Endothelial cell of umbilical vein (primary cell): Measurements from ENCODE around the gene ZNF385B. TPM values are rescaled to one million over a fixed set of nuclear protein-coding genes. Genes with fewer than 3 reads are reported as not detected.

Experiments
- BruUV-seq: library from RNA; stranded (reverse); fragments of 400-500 nt; replicated peaks from 2 replicates; lab custom pipeline; 2021; lab: Mats Ljungman, UMichigan
- CTCF ChIA-PET: fragments of 300-600, 350-600 bp; sonication (Branson Sonifier 250); formaldehyde crosslinking; loops from one replicate; lab custom pipeline; 2021; ENCODE audit warnings: antibody characterized with exemption, inconsistent platforms; lab: Charles Lee
- POLR2A ChIA-PET: fragments of 300-600, 350-600 bp; sonication (Branson Sonifier 250); formaldehyde crosslinking; loops from one replicate; lab custom pipeline; 2021; ENCODE audit warnings: antibody characterized with exemption, inconsistent platforms; lab: Charles Lee
- DNase-seq: peaks from one replicate; pipeline ENCODE4 v3.0.0-alpha.2; 2011; ENCODE audit warnings: low read depth, low spot score
- FAIRE-seq: peaks from 2 replicates; lab custom pipeline; 2011; peaks lifted over from hg19 to GRCh38; lab: Jason Lieb, UNC
- H2AFZ ChIP-seq: 2 replicates; pipeline ENCODE4 v1.6.0; 2012; ENCODE audit warnings: low read depth, low read length, control low read depth, inconsistent platforms
- H3K27ac ChIP-seq: 2 replicates; pipeline ENCODE4 v1.5.1; 2011; ENCODE audit warnings: low read depth, mild to moderate bottlenecking, control low read depth, low read length, moderate library complexity; ENCODE audit not compliant: insufficient read depth
- H3K27me3 ChIP-seq, 2 experiments: 2 replicates each; pipeline versions ENCODE4 v1.6.0 to v1.6.1; 2011; ENCODE audit warnings: low read length in 2 of 2, mixed read lengths in 1 of 2; ENCODE audit not compliant: control insufficient read depth in 2 of 2, insufficient read depth in 2 of 2
- H3K36me3 ChIP-seq, 2 experiments: 2 replicates in 1 of 2; 3 replicates in 1 of 2; pipeline ENCODE4 v1.5.1; 2011; ENCODE audit warnings: low read length in 2 of 2, mild to moderate bottlenecking in 1 of 2, moderate library complexity in 1 of 2; ENCODE audit not compliant: control insufficient read depth in 2 of 2, insufficient read depth in 2 of 2; ENCODE audit errors: extremely low read depth in 1 of 2
- H3K4me1 ChIP-seq: 3 replicates; pipeline ENCODE4 v1.5.1; 2011; ENCODE audit warnings: mild to moderate bottlenecking, low read length; ENCODE audit not compliant: control insufficient read depth, insufficient read depth; ENCODE audit errors: extremely low read depth
- H3K4me2 ChIP-seq: 2 replicates; pipeline ENCODE4 v1.6.1; 2011; ENCODE audit warnings: low read length, control low read depth, mixed read lengths; ENCODE audit not compliant: insufficient read depth
- H3K4me3 ChIP-seq, 3 experiments: fragments of 200-600 bp in 1 of 3; sonication (generic), shearing (Covaris generic) in 1 of 3; replicated peaks in 1 of 3; 2 replicates each; pipeline ENCODE4 v1.5.1; 2011 to 2016; ENCODE audit warnings: control low read depth in 3 of 3, low read length in 3 of 3, mild to moderate bottlenecking in 2 of 3, inconsistent platforms in 1 of 3, low read depth in 1 of 3, moderate library complexity in 1 of 3; ENCODE audit not compliant: insufficient read depth in 1 of 3
- H3K79me2 ChIP-seq: 2 replicates; pipeline ENCODE4 v1.6.0; 2012; ENCODE audit warnings: low read length, inconsistent platforms; ENCODE audit not compliant: control insufficient read depth, insufficient read depth
- H3K9ac ChIP-seq: replicated peaks from 2 replicates; pipeline ENCODE3; 2011; ENCODE audit warnings: low read length, control low read depth; ENCODE audit not compliant: insufficient read depth; ENCODE audit errors: extremely low read depth
- H3K9me1 ChIP-seq: replicated peaks from 3 replicates; pipeline ENCODE4 v1.6.0; 2011; ENCODE audit warnings: mild to moderate bottlenecking, low read length; ENCODE audit not compliant: control insufficient read depth, insufficient read depth; ENCODE audit errors: extremely low read depth
- H3K9me3 ChIP-seq: replicated peaks from 2 replicates; pipeline ENCODE4 v1.5.1; 2012; ENCODE audit warnings: low read length, inconsistent platforms; ENCODE audit not compliant: control insufficient read depth, insufficient read depth
- H4K20me1 ChIP-seq: replicated peaks from 2 replicates; pipeline ENCODE3; 2011; ENCODE audit warnings: mild to moderate bottlenecking, low read length; ENCODE audit not compliant: control insufficient read depth, insufficient read depth; ENCODE audit errors: extremely low read depth
- EZH2 ChIP-seq: IDR thresholded peaks from 2 replicates; pipeline ENCODE4 v1.6.1; 2012; ENCODE audit warnings: borderline replicate concordance, low read depth, mild to moderate bottlenecking, moderate library complexity, low read length, inconsistent platforms; ENCODE audit not compliant: severe bottlenecking
- FOS ChIP-seq: IDR thresholded peaks from 2 replicates; pipeline ENCODE4 v1.6.1; 2011; ENCODE audit warnings: mild to moderate bottlenecking, low read length, moderate library complexity, borderline replicate concordance; ENCODE audit not compliant: insufficient read depth
- GATA2 ChIP-seq: IDR thresholded peaks from 2 replicates; pipeline ENCODE4 v1.7.0; 2011; ENCODE audit warnings: low read depth, mild to moderate bottlenecking, moderate library complexity, mixed read lengths, low read length; ENCODE audit not compliant: insufficient read length, insufficient read depth
- JUN ChIP-seq: IDR thresholded peaks from 2 replicates; pipeline ENCODE4 v1.6.1; 2011; ENCODE audit warnings: borderline replicate concordance, low read depth; ENCODE audit not compliant: insufficient read length, insufficient read depth
- MAX ChIP-seq: IDR thresholded peaks from 2 replicates; pipeline ENCODE4 v1.6.1; 2011; ENCODE audit not compliant: insufficient read depth, insufficient read length
- MYC ChIP-seq: IDR thresholded peaks from one replicate; pipeline ENCODE4 v1.6.1; 2011; ENCODE audit warnings: mild to moderate bottlenecking, low read depth, low read length
- POLR2A ChIP-seq: IDR thresholded peaks from 2 replicates; pipeline ENCODE4 v1.6.1; 2012; ENCODE audit warnings: low read depth, mild to moderate bottlenecking, control low read depth, low read length
- POLR2AphosphoS5 ChIP-seq: IDR thresholded peaks from 2 replicates; pipeline ENCODE4 v1.6.1; 2012; ENCODE audit warnings: low read depth, mild to moderate bottlenecking, control low read depth, low read length, moderate library complexity; ENCODE audit not compliant: insufficient read depth
- dilution Hi-C: fragments of 300-500 bp; cut with MboI; formaldehyde crosslinking; loops from one replicate; pipeline ENCODE4 v1.15.0; 2019; ENCODE audit warnings: low sequenced_read_pairs; ENCODE audit not compliant: extremely low pct_ligation_motif_present
- intact Hi-C: fragments of 100-400 bp; cut with micrococcal nuclease; formaldehyde crosslinking; loops from one replicate; pipeline ENCODE4 v1.10.0; 2022
- polyA plus RNA-seq, 4 experiments: library from polyadenylated mRNA; depleted of rRNA in 3 of 4; stranded (reverse) in 3 of 4; unstranded in 1 of 4; fragments of >200 nt; gene quantifications; 2 replicates each; pipeline versions ENCODE4 v1.2.1 to v1.2.3, GENCODE V29; 2011 to 2012; ENCODE audit warnings: missing spikeins in 1 of 4
- total RNA-seq: library from RNA; stranded (reverse); gene quantifications from 2 replicates; pipeline ENCODE4 v1.2.3, GENCODE V29; 2021
- TF ChIP-seq, protein P1 (sequence below), 2 donors: IDR thresholded peaks; 1 replicate in 1 of 2; 2 replicates in 1 of 2; pipeline ENCODE4 v1.5.1; 2011; ENCODE audit warnings: low read length in 2 of 2, mild to moderate bottlenecking in 2 of 2, moderate library complexity in 2 of 2, control low read depth in 1 of 2, inconsistent platforms in 1 of 2, low read depth in 1 of 2; ENCODE audit not compliant: insufficient read depth in 1 of 2; ENCODE audit errors: extremely low read depth in 1 of 2

The ZNF385B gene
- total and polyA plus RNA-seq, 2 donors (not counting 3 experiments of a cell fraction or from before 2014, with no cell fraction given): not detected

DNA sequence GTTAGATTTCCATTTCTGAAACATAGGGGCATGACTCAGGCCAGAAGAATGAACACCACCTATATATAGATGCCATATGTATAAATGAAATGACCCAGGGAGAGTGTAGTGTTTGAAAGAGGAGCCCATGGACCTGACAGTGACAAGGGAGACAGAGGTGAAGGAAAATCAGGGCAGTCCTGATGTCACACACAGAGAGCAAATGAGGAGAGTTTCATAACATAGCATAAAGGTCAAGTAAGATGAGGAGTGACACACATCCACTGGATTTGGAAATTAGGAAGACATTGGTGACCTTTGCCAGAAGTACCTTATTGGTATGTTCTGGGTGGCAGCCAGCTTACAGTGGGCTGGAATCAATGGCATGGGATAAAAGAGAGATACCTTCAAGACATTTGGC lies 276.7 kb downstream of the ZNF385B start:
- no TSS peak for BruUV-seq
- intact Hi-C loops: no loop called here
- POLR2A ChIA-PET: no interaction called here
- Histone ChIP-seq H3K9me1 (no peaks in the 10 kb centered on the region), H3K9me3 (no peaks in the 10 kb centered on the region), H3K4me3 (no peak overlapping the region), H3K27ac (no peak overlapping the region), H2AFZ (no peak overlapping the region), H3K27me3 (no peaks in the 10 kb centered on the region), H3K36me3 (no peaks in the 10 kb centered on the region), H3K79me2 (no peaks in the 10 kb centered on the region), H3K4me1 (no peaks in the 10 kb centered on the region), H3K4me2 (no peak overlapping the region), H4K20me1 (no peaks in the 10 kb centered on the region), H3K9ac (no peak overlapping the region)
- CTCF ChIA-PET: no interaction called here
- dilution Hi-C loops: no loop called here
- DNase-seq: no peak
- FAIRE-seq: no peak
- TF ChIP-seq EZH2 (no peak), MYC (no peak), POLR2A (no peak), MAX (no peak), POLR2AphosphoS5 (no peak), GATA2 (no peak), JUN (no peak), FOS (no peak)
- TF ChIP-seq, protein P1, sequence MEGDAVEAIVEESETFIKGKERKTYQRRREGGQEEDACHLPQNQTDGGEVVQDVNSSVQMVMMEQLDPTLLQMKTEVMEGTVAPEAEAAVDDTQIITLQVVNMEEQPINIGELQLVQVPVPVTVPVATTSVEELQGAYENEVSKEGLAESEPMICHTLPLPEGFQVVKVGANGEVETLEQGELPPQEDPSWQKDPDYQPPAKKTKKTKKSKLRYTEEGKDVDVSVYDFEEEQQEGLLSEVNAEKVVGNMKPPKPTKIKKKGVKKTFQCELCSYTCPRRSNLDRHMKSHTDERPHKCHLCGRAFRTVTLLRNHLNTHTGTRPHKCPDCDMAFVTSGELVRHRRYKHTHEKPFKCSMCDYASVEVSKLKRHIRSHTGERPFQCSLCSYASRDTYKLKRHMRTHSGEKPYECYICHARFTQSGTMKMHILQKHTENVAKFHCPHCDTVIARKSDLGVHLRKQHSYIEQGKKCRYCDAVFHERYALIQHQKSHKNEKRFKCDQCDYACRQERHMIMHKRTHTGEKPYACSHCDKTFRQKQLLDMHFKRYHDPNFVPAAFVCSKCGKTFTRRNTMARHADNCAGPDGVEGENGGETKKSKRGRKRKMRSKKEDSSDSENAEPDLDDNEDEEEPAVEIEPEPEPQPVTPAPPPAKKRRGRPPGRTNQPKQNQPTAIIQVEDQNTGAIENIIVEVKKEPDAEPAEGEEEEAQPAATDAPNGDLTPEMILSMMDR (IDR thresholded peaks at IDR 0.05; ENCODE audit: extremely low read depth in 1 of 2, insufficient read depth in 1 of 2, low read depth in 1 of 2, low read length in 2 of 2): no peak
